HL-60 (cell line): Measurements from ENCODE around the gene LIPT2.

ENCODE experiments used
- DNase-seq, 2 experiments: peaks; one replicate each; pipeline ENCODE4 v3.0.0-alpha.2; 2010 to 2020; ENCODE audit warnings: low read depth in 1 of 2, low spot score in 1 of 2
- H3K27ac ChIP-seq: fragments of 250-450 bp; sonication (Bioruptor Pico); replicated peaks from 2 replicates; pipeline ENCODE4 v1.5.1; 2020; ENCODE audit warnings: mild to moderate bottlenecking, moderate library complexity
- H3K27me3 ChIP-seq: fragments of 250-450 bp; sonication (Bioruptor Pico); 2 replicates; pipeline ENCODE4 v1.5.1; 2021; ENCODE audit warnings: mild to moderate bottlenecking, moderate library complexity; ENCODE audit not compliant: insufficient read depth, poor library complexity, severe bottlenecking
- H3K4me3 ChIP-seq: replicated peaks from 2 replicates; pipeline ENCODE4 v1.5.1; 2011; ENCODE audit warnings: mild to moderate bottlenecking, control low read depth, low read length; ENCODE audit not compliant: insufficient read depth
- CTCF ChIP-seq: IDR thresholded peaks from one replicate; pipeline ENCODE4 v1.5.1; 2011; ENCODE audit warnings: low read length, control low read depth, inconsistent platforms; ENCODE audit not compliant: insufficient read depth
- GABPA ChIP-seq: IDR thresholded peaks from 2 replicates; pipeline ENCODE4 v1.6.1; 2012; ENCODE audit warnings: low read depth
- POLR2AphosphoS5 ChIP-seq: IDR thresholded peaks from 2 replicates; pipeline ENCODE4 v1.6.1; 2012; ENCODE audit warnings: low read depth
- SPI1 ChIP-seq: IDR thresholded peaks from 2 replicates; pipeline ENCODE4 v1.6.1; 2012; ENCODE audit warnings: low read depth, mild to moderate bottlenecking, borderline replicate concordance
- TF ChIP-seq, protein P1 (sequence below): IDR thresholded peaks from 2 replicates; pipeline ENCODE4 v1.6.1; 2012; ENCODE audit warnings: low read depth; ENCODE audit not compliant: insufficient replicate concordance

LIPT2 gene

GRCh38 chr11:74464746-74465145 is 28.8 kb downstream of the LIPT2 start:
- Histone ChIP-seq H3K4me3 (no peak overlapping the region), H3K27me3 (no peaks in the 10 kb centered on the region), H3K27ac (no peak overlapping the region)
- no peak for TF ChIP-seq GABPA
- peak; percentile 69; the same call in 1 of the 2 replicates for TF ChIP-seq SPI1
- DNase-seq = peak in 1 of 2 experiments; percentile 10

DNA sequence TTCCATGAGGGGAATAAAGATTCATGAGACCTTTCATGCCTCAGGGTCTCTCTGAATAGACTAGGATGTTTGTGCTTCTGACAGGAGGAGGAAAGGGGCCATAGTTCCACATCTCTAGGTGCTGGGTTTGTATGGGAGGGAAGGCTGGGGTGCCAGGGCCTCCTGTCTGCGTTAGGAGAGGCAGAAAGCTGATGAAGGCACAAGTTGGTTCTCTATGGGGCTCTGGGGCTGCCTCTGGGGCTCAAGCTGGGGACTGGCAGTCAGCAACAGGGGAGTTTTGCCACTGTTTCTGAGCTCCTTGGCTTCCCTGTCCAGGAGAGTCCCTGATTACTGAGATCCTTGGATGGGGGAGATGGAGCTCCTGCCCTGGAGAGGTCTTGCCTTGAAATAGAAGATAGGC is 30.3 kb downstream of the LIPT2 start:
- no peak overlapping the region for H3K4me3 ChIP-seq
- no peak for DNase-seq
- no peaks in the 10 kb centered on the region for H3K27me3 ChIP-seq
- no peak for TF ChIP-seq POLR2AphosphoS5
- no peak for TF ChIP-seq GABPA
- TF ChIP-seq CTCF = no peak
- no peak for TF ChIP-seq SPI1
- TF ChIP-seq, protein P1, sequence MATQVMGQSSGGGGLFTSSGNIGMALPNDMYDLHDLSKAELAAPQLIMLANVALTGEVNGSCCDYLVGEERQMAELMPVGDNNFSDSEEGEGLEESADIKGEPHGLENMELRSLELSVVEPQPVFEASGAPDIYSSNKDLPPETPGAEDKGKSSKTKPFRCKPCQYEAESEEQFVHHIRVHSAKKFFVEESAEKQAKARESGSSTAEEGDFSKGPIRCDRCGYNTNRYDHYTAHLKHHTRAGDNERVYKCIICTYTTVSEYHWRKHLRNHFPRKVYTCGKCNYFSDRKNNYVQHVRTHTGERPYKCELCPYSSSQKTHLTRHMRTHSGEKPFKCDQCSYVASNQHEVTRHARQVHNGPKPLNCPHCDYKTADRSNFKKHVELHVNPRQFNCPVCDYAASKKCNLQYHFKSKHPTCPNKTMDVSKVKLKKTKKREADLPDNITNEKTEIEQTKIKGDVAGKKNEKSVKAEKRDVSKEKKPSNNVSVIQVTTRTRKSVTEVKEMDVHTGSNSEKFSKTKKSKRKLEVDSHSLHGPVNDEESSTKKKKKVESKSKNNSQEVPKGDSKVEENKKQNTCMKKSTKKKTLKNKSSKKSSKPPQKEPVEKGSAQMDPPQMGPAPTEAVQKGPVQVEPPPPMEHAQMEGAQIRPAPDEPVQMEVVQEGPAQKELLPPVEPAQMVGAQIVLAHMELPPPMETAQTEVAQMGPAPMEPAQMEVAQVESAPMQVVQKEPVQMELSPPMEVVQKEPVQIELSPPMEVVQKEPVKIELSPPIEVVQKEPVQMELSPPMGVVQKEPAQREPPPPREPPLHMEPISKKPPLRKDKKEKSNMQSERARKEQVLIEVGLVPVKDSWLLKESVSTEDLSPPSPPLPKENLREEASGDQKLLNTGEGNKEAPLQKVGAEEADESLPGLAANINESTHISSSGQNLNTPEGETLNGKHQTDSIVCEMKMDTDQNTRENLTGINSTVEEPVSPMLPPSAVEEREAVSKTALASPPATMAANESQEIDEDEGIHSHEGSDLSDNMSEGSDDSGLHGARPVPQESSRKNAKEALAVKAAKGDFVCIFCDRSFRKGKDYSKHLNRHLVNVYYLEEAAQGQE = no peak
- H3K27ac ChIP-seq = peak overlapping the region; percentile 79; the same call in 1 of the 2 replicates

DNA sequence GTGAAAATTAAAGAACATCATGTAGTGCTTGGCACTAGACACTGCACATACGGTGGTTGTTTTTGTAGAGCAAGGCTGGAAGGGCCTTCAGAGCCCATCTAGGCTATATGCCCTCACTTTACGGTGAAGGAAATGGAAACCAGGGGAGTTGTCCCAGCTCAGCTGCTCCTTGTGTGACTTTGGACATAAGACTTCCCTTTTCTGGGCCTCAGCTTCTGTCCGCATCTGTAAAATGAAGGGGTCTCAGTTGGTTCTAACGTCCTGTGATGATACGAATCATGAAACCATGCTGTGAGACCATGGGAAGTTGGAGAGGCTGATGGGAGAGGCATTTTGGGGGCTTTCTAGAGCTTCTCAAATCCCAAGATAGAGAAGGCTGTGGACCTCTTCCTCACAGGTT is 30.9 kb downstream of the LIPT2 start:
- Histone ChIP-seq H3K4me3 (no peak overlapping the region), H3K27ac (peak overlapping the region; percentile 79), H3K27me3 (no peaks in the 10 kb centered on the region)
- TF ChIP-seq SPI1 (peak; percentile 91), CTCF (no peak)
- DNase-seq = peak; percentile 53 to 54

- peak overlapping the region; percentile 79 for H3K27ac ChIP-seq
- peak overlapping the region; percentile 57 for H3K4me3 ChIP-seq
- DNase-seq = peak; percentile 94 to 95
- H3K27me3 ChIP-seq = no peaks in the 10 kb centered on the region
- TF ChIP-seq, protein P1 = no peak
- 0 out of 2 replicates have a peak, but pooled peaks have one; percentile 37 for TF ChIP-seq POLR2AphosphoS5
Observed at GRCh38 chr11:74462009-74462408, 31.5 kb downstream of the LIPT2 start.

DNA sequence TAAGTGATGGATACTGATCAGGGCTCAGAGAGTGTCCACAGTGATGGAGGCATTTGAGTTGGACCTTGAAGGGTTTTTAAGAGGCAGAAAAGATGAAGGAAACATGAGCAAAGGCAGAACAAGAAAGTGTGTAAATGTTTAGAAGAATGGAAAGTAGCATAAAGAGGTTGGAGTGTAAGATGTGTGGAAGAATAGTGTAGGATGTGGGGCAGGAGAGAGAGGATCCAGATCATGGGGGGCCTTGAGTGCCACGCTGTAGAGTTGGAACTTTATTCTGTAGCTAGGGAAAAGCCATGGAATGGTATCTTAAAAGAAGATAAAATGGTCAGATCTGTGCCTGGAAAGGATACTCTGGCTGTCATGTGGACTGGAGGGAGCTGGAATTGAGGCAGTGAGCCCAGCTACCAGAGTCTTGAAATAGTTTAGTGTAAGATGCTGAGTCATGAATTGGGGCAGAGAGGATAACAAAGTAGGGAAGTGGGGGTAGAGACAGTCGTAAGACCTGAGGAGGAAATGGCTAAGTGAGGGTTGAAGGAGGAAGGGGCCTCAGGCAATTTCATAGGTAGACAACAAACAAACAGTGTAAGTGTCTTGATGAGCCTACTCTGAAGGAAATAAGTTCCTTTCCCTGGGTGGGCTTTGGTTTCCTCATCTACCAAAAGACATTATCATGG is 32.9 kb downstream of the LIPT2 start:
- DNase-seq = peak; percentile 74 to 78

More for the DNA sequence above, 32.9 kb downstream of the LIPT2 start:
- Histone ChIP-seq H3K27ac (peak overlapping the region; percentile 79), H3K4me3 (peak overlapping the region; percentile 57), H3K27me3 (no peaks in the 10 kb centered on the region)
- TF ChIP-seq GABPA (no peak), SPI1 (peak; percentile 95)
